Tibial artery (tissue), 4 donors: ENCODE data around the gene RAB4A.

Experiments
- DNase-seq, 2 donors: peaks; one replicate each; pipeline ENCODE4 v3.0.0-alpha.2; 2019
- H3K27ac ChIP-seq, 2 donors: fragments of 200-600 bp; sonication (generic) in 1 of 2; 1 replicate in 1 of 2; 2 replicates in 1 of 2; pipeline ENCODE4 v1.5.1; 2018 to 2019; ENCODE audit warnings: mild to moderate bottlenecking in 1 of 2
- H3K27me3 ChIP-seq, 2 donors: fragments of 200-600 bp; sonication (generic) in 1 of 2; one replicate each; pipeline versions ENCODE4 v1.5.1 to v1.6.0; 2016 to 2019
- H3K36me3 ChIP-seq, 3 donors: fragments of 200-600 bp; sonication (generic) in 2 of 3; one replicate each; pipeline ENCODE4 v1.5.1; 2016 to 2019; ENCODE audit warnings: mild to moderate bottlenecking in 2 of 3
- H3K4me1 ChIP-seq, 4 donors: fragments of 200-600 bp; sonication (generic) in 2 of 4; 1 replicate in 3 of 4; 2 replicates in 1 of 4; pipeline ENCODE4 v1.5.1; 2016 to 2019
- H3K4me3 ChIP-seq, 2 donors: fragments of 200-600 bp; sonication (generic) in 1 of 2; 1 replicate in 1 of 2; 2 replicates in 1 of 2; pipeline ENCODE4 v1.5.1; 2018 to 2019; ENCODE audit warnings: mild to moderate bottlenecking in 2 of 2
- H3K9me3 ChIP-seq, 3 donors: fragments of 200-600 bp; sonication (generic) in 1 of 3; one replicate each; pipeline ENCODE4 v1.5.1; 2016 to 2019
- intact Hi-C: fragments of 100-400 bp; cut with DNase I; formaldehyde crosslinking; loops from one replicate; pipeline ENCODE4 v1.15.0; 2023; ENCODE audit warnings: low total_unique reads
- TF ChIP-seq, protein P1 (sequence below), 2 experiments: fragments of 200-600 bp in 1 of 2; fragments of 450-650 bp in 1 of 2; IDR thresholded peaks; one replicate each; pipeline ENCODE4 v1.5.1; 2017 to 2019; ENCODE audit warnings: antibody characterized with exemption in 2 of 2, mild to moderate bottlenecking in 1 of 2, moderate library complexity in 1 of 2

Gene RAB4A

DNA sequence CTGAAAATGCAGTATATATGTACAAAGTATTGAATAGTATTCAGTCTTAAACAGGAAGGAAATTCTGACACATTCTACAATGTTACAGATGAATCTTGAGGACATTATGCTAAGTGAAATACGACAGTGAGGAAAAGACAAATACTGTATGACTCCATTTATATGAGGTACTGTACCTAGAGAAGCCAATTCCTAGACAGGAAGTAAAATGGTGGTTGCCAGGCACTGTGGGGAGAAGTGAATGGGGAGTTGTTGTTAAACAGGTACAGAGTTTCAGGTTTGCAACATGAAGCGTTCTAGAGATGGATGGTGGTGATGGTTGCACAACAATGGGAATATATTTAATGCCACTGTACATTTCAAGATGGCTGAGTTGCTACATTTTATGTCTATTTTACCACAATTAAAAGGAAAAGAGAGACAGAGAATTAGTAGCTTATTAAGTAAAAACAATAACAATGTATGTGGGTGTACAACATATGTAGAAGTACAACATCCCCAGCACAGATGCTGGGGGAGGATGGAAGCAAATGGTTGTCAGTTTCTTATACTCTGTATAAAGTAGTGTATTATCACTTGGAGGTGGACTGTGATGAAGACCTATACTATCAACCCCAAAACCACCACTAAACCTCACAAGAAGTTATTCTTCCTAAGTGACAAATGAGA is 3.9 kb upstream of the RAB4A start:
- no peak for DNase-seq
- Histone ChIP-seq H3K27me3 (no peaks in the 10 kb centered on the region), H3K36me3 (no peaks in the 10 kb centered on the region), H3K9me3 (no peaks in the 10 kb centered on the region), H3K4me3 (no peak overlapping the region), H3K4me1 (peaks cover 0 to 17% (median 10%) of the 10 kb centered on the region in 4 donors), H3K27ac (no peak overlapping the region)
- TF ChIP-seq, protein P1, sequence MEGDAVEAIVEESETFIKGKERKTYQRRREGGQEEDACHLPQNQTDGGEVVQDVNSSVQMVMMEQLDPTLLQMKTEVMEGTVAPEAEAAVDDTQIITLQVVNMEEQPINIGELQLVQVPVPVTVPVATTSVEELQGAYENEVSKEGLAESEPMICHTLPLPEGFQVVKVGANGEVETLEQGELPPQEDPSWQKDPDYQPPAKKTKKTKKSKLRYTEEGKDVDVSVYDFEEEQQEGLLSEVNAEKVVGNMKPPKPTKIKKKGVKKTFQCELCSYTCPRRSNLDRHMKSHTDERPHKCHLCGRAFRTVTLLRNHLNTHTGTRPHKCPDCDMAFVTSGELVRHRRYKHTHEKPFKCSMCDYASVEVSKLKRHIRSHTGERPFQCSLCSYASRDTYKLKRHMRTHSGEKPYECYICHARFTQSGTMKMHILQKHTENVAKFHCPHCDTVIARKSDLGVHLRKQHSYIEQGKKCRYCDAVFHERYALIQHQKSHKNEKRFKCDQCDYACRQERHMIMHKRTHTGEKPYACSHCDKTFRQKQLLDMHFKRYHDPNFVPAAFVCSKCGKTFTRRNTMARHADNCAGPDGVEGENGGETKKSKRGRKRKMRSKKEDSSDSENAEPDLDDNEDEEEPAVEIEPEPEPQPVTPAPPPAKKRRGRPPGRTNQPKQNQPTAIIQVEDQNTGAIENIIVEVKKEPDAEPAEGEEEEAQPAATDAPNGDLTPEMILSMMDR (IDR thresholded peaks at IDR 0.05), result no peak
- intact Hi-C loops, result no loop called here

DNA sequence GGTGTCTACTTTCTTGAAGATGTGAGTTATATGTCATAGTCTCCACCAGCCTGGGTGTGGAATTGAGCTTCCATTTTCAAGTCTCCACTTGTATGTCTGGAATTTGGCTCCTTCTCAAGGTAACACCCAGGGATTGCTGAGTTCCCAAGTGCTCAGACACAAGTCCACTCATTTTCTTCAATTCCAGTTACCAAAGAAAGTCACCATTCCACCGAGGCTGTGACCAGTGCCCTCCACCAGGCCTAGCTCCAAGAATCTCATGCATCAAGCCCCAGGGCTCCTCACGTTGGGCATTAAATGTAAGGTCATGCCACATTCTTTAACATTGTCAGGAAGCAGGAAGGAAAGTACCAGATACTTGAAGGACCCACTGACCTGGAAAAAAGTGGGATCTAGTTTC is 2.4 kb upstream of the RAB4A start:
- H3K9me3 ChIP-seq, result no peaks in the 10 kb centered on the region
- no peaks in the 10 kb centered on the region for H3K27me3 ChIP-seq
- peak overlapping the region in 1 of 2 donors; percentile 83 for H3K27ac ChIP-seq
- DNase-seq, result no peak
- H3K36me3 ChIP-seq, result no peaks in the 10 kb centered on the region
- H3K4me3 ChIP-seq, result no peak overlapping the region
- peaks cover 0 to 33% (median 22%) of the 10 kb centered on the region in 4 donors for H3K4me1 ChIP-seq
- intact Hi-C loops, result no loop called here
- TF ChIP-seq, protein P1 (IDR thresholded peaks at IDR 0.05), result no peak

DNA sequence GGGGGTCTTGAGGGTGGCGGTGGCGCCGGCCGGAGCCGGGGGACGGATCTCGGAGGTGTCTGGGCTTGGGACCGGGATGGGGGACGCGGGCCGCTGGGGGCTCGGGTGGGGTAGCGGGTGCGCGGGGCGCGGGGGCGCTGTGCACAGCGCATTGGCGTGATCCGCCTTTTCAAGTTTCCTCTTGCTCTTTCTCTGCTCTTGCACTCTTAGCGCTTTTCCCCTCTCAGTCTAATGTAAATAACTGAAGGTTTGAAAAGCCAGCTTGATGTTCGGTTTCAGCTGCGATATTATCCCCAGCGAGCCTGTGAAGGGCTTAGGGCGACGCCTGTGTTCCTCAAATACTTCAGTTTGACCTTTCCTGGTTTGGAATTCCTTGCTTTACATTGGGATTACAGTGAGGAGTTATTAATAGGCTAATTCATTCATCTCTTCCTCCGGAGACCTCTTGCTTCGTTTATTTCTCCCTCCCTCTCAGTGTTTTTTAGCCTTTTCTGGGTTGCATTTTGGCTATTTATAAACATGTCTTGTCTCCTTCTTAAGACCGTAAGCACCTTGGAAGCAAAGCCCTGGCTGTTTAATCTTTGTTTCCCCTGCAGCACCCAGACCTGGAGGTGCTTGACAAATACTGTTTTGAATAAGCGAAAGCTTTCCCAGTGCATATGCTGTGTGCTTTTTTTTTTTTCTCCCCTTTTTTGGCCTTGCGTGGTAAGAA is 693 bp downstream of the RAB4A start:
- DNase-seq, result no peak
- intact Hi-C loops, result loop anchor here (5.0 kb wide), 1 partner anchor 71 kb away; the partner anchor contains the start of gene CCSAP
- Histone ChIP-seq H3K9me3 (no peaks in the 10 kb centered on the region), H3K4me1 (peaks cover 0 to 48% (median 31%) of the 10 kb centered on the region in 4 donors), H3K36me3 (no peaks in the 10 kb centered on the region), H3K4me3 (peak overlapping the region; percentile 73 to 85), H3K27ac (peak overlapping the region; percentile 74 to 83), H3K27me3 (no peaks in the 10 kb centered on the region)
- TF ChIP-seq, protein P1 (IDR thresholded peaks at IDR 0.05), result no peak

DNA sequence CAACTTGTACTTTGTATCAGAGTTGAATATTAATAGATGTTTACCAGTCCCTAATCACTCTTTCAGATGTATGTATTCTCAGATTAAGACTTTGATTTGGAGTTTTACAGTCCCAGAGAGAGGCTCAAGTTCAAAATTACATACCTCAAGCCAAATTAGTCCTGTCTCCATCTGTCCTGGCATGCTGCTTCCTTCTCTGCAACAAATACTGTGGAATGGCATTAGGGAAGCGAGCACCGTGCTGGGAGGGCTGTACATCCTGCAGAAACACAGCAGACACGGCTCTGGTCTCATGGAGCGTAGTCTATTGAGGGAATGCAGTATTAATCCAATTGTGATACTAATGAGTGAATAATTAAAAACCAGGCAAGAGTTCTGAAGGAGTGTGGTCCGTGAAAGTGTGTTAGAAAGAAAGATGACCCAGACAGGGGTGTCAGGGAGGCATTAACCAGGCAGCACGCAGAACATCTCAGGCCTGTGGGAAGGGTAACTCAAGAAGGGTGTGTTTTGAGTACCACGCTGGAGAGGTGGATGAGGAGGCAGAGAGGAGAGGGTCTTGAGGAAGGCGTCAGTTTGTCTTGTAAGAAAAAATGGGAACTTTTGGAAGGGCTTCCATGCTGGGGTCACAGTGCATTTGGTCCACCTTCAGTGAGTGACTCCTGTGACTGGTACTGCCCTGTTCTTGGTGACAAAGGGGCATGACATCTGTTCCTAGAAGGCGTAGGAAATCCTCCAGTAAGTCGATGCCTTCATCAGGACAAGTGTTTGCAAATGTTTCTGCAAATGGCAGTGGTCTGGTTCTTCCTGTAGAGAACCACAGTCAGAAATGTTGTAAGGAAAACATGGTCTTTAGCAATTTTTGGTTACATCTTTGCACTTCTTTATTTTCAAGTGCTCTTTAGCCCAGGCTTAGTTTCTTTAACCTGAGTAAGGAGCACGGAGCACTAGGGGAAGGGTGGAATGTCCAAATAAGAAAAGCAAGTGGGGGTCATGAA is 1.6 kb downstream of the RAB4A start:
- Histone ChIP-seq H3K4me3 (peak overlapping the region; percentile 73 to 85), H3K4me1 (peaks cover 0 to 48% (median 31%) of the 10 kb centered on the region in 4 donors), H3K36me3 (no peaks in the 10 kb centered on the region), H3K9me3 (no peaks in the 10 kb centered on the region), H3K27ac (peak overlapping the region in 1 of 2 donors; percentile 74), H3K27me3 (no peaks in the 10 kb centered on the region)
- TF ChIP-seq, protein P1 (IDR thresholded peaks at IDR 0.05), result no peak
- intact Hi-C loops, result loop anchor here (5.0 kb wide), 1 partner anchor 70 kb away; the partner anchor contains the start of gene CCSAP
- no peak for DNase-seq
